Panc1 (cell line): Measurements from ENCODE around the gene MAML3.

Experiments
- POLR2AphosphoS5 ChIP-seq: IDR thresholded peaks from 2 replicates; pipeline ENCODE4 v1.6.1; 2012; ENCODE audit warnings: mild to moderate bottlenecking, low read depth, low read length, moderate library complexity
- TCF7L2 ChIP-seq: IDR thresholded peaks from 2 replicates; pipeline ENCODE4 v1.6.1; 2011; ENCODE audit warnings: mild to moderate bottlenecking, low read depth, low read length, inconsistent platforms
- TF ChIP-seq, protein P1 (sequence below): fragments of 450-650 bp; IDR thresholded peaks from 2 replicates; pipeline ENCODE4 v1.5.1; 2017; ENCODE audit warnings: mild to moderate bottlenecking
- TF ChIP-seq, protein P2 (sequence below), 2 experiments: IDR thresholded peaks; 2 replicates each; pipeline ENCODE4 v1.6.1; 2011 to 2012; ENCODE audit warnings: low read depth in 2 of 2, control low read depth in 1 of 2, low read length in 1 of 2, mild to moderate bottlenecking in 1 of 2, moderate library complexity in 1 of 2; ENCODE audit not compliant: insufficient read depth in 1 of 2

- TF ChIP-seq, protein P1, sequence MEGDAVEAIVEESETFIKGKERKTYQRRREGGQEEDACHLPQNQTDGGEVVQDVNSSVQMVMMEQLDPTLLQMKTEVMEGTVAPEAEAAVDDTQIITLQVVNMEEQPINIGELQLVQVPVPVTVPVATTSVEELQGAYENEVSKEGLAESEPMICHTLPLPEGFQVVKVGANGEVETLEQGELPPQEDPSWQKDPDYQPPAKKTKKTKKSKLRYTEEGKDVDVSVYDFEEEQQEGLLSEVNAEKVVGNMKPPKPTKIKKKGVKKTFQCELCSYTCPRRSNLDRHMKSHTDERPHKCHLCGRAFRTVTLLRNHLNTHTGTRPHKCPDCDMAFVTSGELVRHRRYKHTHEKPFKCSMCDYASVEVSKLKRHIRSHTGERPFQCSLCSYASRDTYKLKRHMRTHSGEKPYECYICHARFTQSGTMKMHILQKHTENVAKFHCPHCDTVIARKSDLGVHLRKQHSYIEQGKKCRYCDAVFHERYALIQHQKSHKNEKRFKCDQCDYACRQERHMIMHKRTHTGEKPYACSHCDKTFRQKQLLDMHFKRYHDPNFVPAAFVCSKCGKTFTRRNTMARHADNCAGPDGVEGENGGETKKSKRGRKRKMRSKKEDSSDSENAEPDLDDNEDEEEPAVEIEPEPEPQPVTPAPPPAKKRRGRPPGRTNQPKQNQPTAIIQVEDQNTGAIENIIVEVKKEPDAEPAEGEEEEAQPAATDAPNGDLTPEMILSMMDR, result no peak
- no peak for TF ChIP-seq POLR2AphosphoS5
- TF ChIP-seq, protein P2, sequence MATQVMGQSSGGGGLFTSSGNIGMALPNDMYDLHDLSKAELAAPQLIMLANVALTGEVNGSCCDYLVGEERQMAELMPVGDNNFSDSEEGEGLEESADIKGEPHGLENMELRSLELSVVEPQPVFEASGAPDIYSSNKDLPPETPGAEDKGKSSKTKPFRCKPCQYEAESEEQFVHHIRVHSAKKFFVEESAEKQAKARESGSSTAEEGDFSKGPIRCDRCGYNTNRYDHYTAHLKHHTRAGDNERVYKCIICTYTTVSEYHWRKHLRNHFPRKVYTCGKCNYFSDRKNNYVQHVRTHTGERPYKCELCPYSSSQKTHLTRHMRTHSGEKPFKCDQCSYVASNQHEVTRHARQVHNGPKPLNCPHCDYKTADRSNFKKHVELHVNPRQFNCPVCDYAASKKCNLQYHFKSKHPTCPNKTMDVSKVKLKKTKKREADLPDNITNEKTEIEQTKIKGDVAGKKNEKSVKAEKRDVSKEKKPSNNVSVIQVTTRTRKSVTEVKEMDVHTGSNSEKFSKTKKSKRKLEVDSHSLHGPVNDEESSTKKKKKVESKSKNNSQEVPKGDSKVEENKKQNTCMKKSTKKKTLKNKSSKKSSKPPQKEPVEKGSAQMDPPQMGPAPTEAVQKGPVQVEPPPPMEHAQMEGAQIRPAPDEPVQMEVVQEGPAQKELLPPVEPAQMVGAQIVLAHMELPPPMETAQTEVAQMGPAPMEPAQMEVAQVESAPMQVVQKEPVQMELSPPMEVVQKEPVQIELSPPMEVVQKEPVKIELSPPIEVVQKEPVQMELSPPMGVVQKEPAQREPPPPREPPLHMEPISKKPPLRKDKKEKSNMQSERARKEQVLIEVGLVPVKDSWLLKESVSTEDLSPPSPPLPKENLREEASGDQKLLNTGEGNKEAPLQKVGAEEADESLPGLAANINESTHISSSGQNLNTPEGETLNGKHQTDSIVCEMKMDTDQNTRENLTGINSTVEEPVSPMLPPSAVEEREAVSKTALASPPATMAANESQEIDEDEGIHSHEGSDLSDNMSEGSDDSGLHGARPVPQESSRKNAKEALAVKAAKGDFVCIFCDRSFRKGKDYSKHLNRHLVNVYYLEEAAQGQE (IDR thresholded peaks at IDR 0.05; ENCODE audit: insufficient read depth in 1 of 2, low read depth in 2 of 2, low read length in 1 of 2), result no peak
- no peak for TF ChIP-seq TCF7L2
These were observed 441.1 kb downstream of the MAML3 start for GRCh38 chr4:139712882-139713281.
